ENCODE measurements around the gene CKS2. TPM values are rescaled to one million over a fixed set of nuclear protein-coding genes. Genes with fewer than 3 reads are reported as not detected.

Gene CKS2
- total RNA-seq, 4 donors from 2014 or later = 14.5 to 28.8 (median 16.0) TPM; not detected in 1

GRCh38 chr9:89352451-89352850 lies 41.5 kb downstream of the CKS2 start:
- Histone ChIP-seq H3K4me3 (no peak overlapping the region), H3K36me3 (peaks cover 0 to 70% (median 31%) of the 10 kb centered on the region in 4 donors), H3K27me3 (no peaks in the 10 kb centered on the region), H3K9me3 (no peaks in the 10 kb centered on the region), H3K4me1 (no peaks in the 10 kb centered on the region), H3K27ac (no peak overlapping the region)
- in situ Hi-C loops (cut with MboI; ENCODE audit: low pct_ligation_motif_present in 1 of 4, low pct_unique_long_range_greater_than_20kb in 1 of 4, low sequenced_read_pairs in 3 of 4) (no loop called here), intact Hi-C loops (cut with DNase I; ENCODE audit: low total_unique reads) (no loop called here)
- no peak for TF ChIP-seq POLR2AphosphoS5 (IDR thresholded peaks at IDR 0.05)
- no peak for TF ChIP-seq POLR2A (IDR thresholded peaks at IDR 0.05)
- TF ChIP-seq EP300 (IDR thresholded peaks at IDR 0.05; ENCODE audit: low read depth) = no peak
- no peak for TF ChIP-seq CTCF (IDR thresholded peaks at IDR 0.05)
- DNase-seq = no peak
- WGBS, 2 donors (ENCODE audit: low coverage in 1 of 2) = 20 to 54% methylated on average over 1 to 3 of the region's 3 CpGs

- Histone ChIP-seq H3K27me3 (no peaks in the 10 kb centered on the region), H3K36me3 (peaks cover 0 to 72% (median 29%) of the 10 kb centered on the region in 4 donors), H3K4me3 (no peak overlapping the region), H3K27ac (no peak overlapping the region), H3K9me3 (no peaks in the 10 kb centered on the region), H3K4me1 (no peaks in the 10 kb centered on the region)
- DNase-seq = no peak
- no peak for TF ChIP-seq POLR2AphosphoS5 (IDR thresholded peaks at IDR 0.05)
- no peak for TF ChIP-seq EP300 (IDR thresholded peaks at IDR 0.05; ENCODE audit: low read depth)
- no peak for TF ChIP-seq POLR2A (IDR thresholded peaks at IDR 0.05)
- no peak for TF ChIP-seq CTCF (IDR thresholded peaks at IDR 0.05)
- intact Hi-C loops (cut with DNase I; ENCODE audit: low total_unique reads) = no loop called here
- in situ Hi-C loops (cut with MboI; ENCODE audit: low pct_ligation_motif_present in 1 of 4, low pct_unique_long_range_greater_than_20kb in 1 of 4, low sequenced_read_pairs in 3 of 4) = no loop called here
- 98% methylated on average over 8 of the region's 8 CpGs; no CpG with 5 or more reads in 1 of the 2 donors for WGBS, 2 donors (ENCODE audit: low coverage in 1 of 2)
Measured at GRCh38 chr9:89352874-89353649, 42.1 kb downstream of the CKS2 start.

GRCh38 chr9:89353989-89354388 lies 43.0 kb downstream of the CKS2 start:
- no peak overlapping the region for H3K27ac ChIP-seq
- in situ Hi-C loops (cut with MboI; ENCODE audit: low pct_ligation_motif_present in 1 of 4, low pct_unique_long_range_greater_than_20kb in 1 of 4, low sequenced_read_pairs in 3 of 4) = no loop called here
- no peak for TF ChIP-seq POLR2A (IDR thresholded peaks at IDR 0.05)
- TF ChIP-seq CTCF (IDR thresholded peaks at IDR 0.05) = no peak
- no peak for TF ChIP-seq EP300 (IDR thresholded peaks at IDR 0.05; ENCODE audit: low read depth)
- TF ChIP-seq POLR2AphosphoS5 (IDR thresholded peaks at IDR 0.05) = no peak
- peaks cover 0 to 73% (median 29%) of the 10 kb centered on the region in 4 donors for H3K36me3 ChIP-seq
- no peaks in the 10 kb centered on the region for H3K9me3 ChIP-seq
- DNase-seq = no peak
- 72 to 78% methylated on average over 2 to 3 of the region's 3 CpGs for WGBS, 2 donors (ENCODE audit: low coverage in 1 of 2)
- intact Hi-C loops (cut with DNase I; ENCODE audit: low total_unique reads) = no loop called here
- H3K4me3 ChIP-seq = no peak overlapping the region
- no peaks in the 10 kb centered on the region for H3K27me3 ChIP-seq
- H3K4me1 ChIP-seq = no peaks in the 10 kb centered on the region

- no peak overlapping the region for H3K27ac ChIP-seq
Measured at GRCh38 chr9:89354471-89354870, 43.5 kb downstream of the CKS2 start.

More at GRCh38 chr9:89354471-89354870, 43.5 kb downstream of the CKS2 start:
- TF ChIP-seq POLR2AphosphoS5 (IDR thresholded peaks at IDR 0.05) (no peak), POLR2A (IDR thresholded peaks at IDR 0.05) (no peak), CTCF (IDR thresholded peaks at IDR 0.05) (no peak), EP300 (IDR thresholded peaks at IDR 0.05; ENCODE audit: low read depth) (no peak)
- intact Hi-C loops (cut with DNase I; ENCODE audit: low total_unique reads) (no loop called here), in situ Hi-C loops (cut with MboI; ENCODE audit: low pct_ligation_motif_present in 1 of 4, low pct_unique_long_range_greater_than_20kb in 1 of 4, low sequenced_read_pairs in 3 of 4) (no loop called here)
- H3K36me3 ChIP-seq = peaks cover 0 to 75% (median 30%) of the 10 kb centered on the region in 4 donors
- no peaks in the 10 kb centered on the region for H3K27me3 ChIP-seq
- H3K9me3 ChIP-seq = no peaks in the 10 kb centered on the region
- no peak for DNase-seq
- H3K4me1 ChIP-seq = no peaks in the 10 kb centered on the region
- no peak overlapping the region for H3K4me3 ChIP-seq
- WGBS, 2 donors (ENCODE audit: low coverage in 1 of 2) = 97% methylated on average over 6 of the region's 6 CpGs; no CpG with 5 or more reads in 1 of the 2 donors
